Astrocyte of the spinal cord (primary cell): Measurements from ENCODE around the gene PXK.

Experiments
- DNase-seq: peaks from one replicate; pipeline ENCODE4 v3.0.0; 2011; ENCODE audit warnings: low read depth, low spot score
- H3K4me3 ChIP-seq: 2 replicates; pipeline ENCODE4 v1.5.1; 2011; ENCODE audit warnings: low read depth, mild to moderate bottlenecking, low read length, moderate library complexity
- CTCF ChIP-seq: IDR thresholded peaks from 2 replicates; pipeline ENCODE4 v1.5.1; 2012; ENCODE audit warnings: low read depth, mild to moderate bottlenecking, low read length, inconsistent platforms
- in situ Hi-C: cut with HindIII; loops from 2 replicates; pipeline ENCODE4 v1.10.0; 2017; ENCODE audit warnings: low sequenced_read_pairs

Gene PXK

DNA sequence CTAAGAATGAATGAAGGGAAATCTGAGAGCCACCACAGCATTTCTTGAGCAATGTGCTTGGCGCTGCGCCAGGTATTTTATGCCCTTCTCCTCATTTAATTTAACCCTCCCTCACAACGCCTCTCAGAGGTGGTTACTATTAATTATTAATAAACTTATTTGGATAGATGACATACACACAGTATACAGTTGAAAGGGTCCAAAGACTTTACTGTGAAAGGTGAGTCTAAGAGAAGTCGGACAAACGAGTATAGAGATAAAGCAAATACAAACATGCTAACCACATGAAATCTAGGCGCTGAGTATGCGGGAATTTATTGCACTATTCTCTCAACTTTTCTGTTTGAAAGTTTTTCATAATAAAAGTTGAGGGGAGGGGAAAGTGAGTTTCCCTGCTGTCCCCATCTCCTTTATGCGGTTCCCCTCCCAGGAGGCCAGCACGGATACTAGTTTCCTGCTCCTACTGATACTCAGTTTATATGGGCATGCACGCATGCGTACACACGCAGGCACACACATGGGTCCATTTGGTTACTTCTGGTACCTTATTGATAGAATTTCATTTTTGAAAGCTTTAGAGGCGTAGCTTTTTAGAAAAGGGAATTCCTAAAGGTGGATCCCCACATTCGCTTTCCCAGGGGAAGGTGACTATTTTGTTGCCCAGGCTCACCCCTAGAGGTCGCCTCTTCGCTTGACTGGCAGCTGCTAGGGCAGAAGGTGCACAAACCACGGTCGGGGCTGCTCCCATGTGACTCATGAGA is 130.7 kb downstream of the PXK start:
- in situ Hi-C loops = no loop called here
- DNase-seq = peak; percentile 85
- TF ChIP-seq CTCF = peak; percentile 86
- no peak overlapping the region for H3K4me3 ChIP-seq

DNA sequence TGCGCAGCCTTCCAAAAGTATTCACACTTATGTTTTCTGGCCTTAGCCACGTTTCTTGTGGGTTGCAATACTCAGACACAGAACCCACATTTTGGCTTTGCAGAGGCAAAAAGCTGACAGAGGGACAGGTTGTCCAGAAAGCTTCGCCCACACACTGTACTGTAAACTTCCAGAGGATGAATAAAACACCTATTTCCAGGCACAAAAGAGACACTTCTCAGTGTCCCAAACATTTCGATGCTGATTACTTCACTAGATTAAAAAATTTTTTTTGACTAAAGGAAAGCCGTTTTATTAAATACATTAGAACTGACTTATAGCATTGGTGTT is 131.2 kb downstream of the PXK start:
- H3K4me3 ChIP-seq = no peak overlapping the region
- no peak for TF ChIP-seq CTCF

GRCh38 chr3:58464866-58465265 is 132.2 kb downstream of the PXK start:
- no peak for DNase-seq
- no peak overlapping the region for H3K4me3 ChIP-seq
- TF ChIP-seq CTCF = no peak
- in situ Hi-C loops = no loop called here

More for the DNA sequence above, 131.2 kb downstream of the PXK start:
- no peak for DNase-seq
- in situ Hi-C loops = no loop called here

DNA sequence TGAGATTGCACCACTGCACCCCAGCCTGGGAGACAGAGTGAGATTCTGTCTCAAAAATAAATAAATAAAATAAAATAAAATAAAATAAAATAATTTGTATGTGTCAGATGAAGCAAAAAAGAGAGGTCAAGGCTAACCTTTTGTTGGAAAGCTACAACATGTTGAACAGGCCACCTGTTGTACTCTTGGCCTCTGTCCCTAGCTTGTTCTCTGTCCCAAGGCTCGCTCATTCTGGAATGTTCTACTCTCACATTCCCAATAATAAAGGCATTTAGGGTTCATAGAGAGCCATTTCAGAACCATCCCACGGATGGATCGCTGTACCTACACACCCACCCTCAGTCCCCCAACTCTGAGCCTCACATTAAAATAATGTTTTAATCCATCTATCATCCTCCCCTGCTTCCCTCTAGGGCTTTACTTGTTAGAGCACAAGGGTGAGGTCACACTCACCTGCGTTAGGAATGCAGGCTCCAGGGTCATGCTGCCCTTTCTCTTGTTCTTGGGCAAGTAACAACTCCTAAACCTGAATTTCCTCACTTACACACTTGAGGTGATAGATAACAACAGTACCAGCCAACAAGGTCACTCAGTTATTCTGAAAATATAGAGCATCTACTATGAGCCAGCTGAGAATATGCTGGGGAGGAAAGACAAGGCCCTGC is 134.3 kb downstream of the PXK start:
- DNase-seq = no peak
- H3K4me3 ChIP-seq = no peak overlapping the region
- no peak for TF ChIP-seq CTCF
- in situ Hi-C loops = no loop called here

- in situ Hi-C loops = no loop called here
- TF ChIP-seq CTCF = no peak
- no peak overlapping the region for H3K4me3 ChIP-seq
- DNase-seq = no peak
Observed at GRCh38 chr3:58469096-58469495, 136.4 kb downstream of the PXK start.

GRCh38 chr3:58470363-58471024 is 137.8 kb downstream of the PXK start:
- TF ChIP-seq CTCF = no peak
- DNase-seq = no peak
- H3K4me3 ChIP-seq = no peak overlapping the region
- in situ Hi-C loops = no loop called here
